Memory B cell (primary cell): ENCODE measurements around the gene GNAQ.
A peak's percentile ranks its signal among the peaks of the same experiment; 100 is the strongest.

Experiments
- ATAC-seq: fragments of 150-1000 bp; cut with Tn5 transposase; 2 replicates; pipeline ENCODE4 v1.10.0; 2021; ENCODE audit warnings: low read depth, mild to moderate bottlenecking, moderate library complexity
- DNase-seq, 2 donors: peaks; one replicate each; pipeline ENCODE4 v3.0.0; 2022; ENCODE audit warnings: low spot score in 2 of 2
- H3K27ac Mint-ChIP-seq: one replicate; pipeline ENCODE4 v1.8.0; 2022; ENCODE audit warnings: mild to moderate bottlenecking, moderate library complexity, mixed read lengths
- H3K27me3 Mint-ChIP-seq: one replicate; pipeline ENCODE4 v1.8.0; 2022; ENCODE audit warnings: mixed read lengths
- H3K36me3 Mint-ChIP-seq: one replicate; pipeline ENCODE4 v1.8.0; 2022; ENCODE audit warnings: mild to moderate bottlenecking, mixed read lengths
- H3K4me1 Mint-ChIP-seq: one replicate; pipeline ENCODE4 v1.8.0; 2022; ENCODE audit warnings: mixed read lengths
- H3K4me3 Mint-ChIP-seq: one replicate; pipeline ENCODE4 v1.8.0; 2022; ENCODE audit warnings: mild to moderate bottlenecking, moderate library complexity, mixed read lengths
- H3K9me3 Mint-ChIP-seq: one replicate; pipeline ENCODE4 v1.8.0; 2022; ENCODE audit warnings: mixed read lengths

GNAQ gene

GRCh38 chr9:78003730-78004129 is 27.9 kb downstream of the GNAQ start:
- Mint-ChIP-seq H3K27ac (no peak overlapping the region), H3K9me3 (no peaks in the 10 kb centered on the region), H3K27me3 (peaks cover 8% of the 10 kb centered on the region), H3K4me3 (no peak overlapping the region), H3K36me3 (no peaks in the 10 kb centered on the region), H3K4me1 (peaks cover 3% of the 10 kb centered on the region)
- ATAC-seq (no peak), DNase-seq (no peak)

GRCh38 chr9:78001946-78002731 is 29.5 kb downstream of the GNAQ start:
- no peak for ATAC-seq
- H3K4me1 Mint-ChIP-seq: peaks cover 13% of the 10 kb centered on the region
- DNase-seq: no peak
- no peaks in the 10 kb centered on the region for H3K9me3 Mint-ChIP-seq
- no peaks in the 10 kb centered on the region for H3K36me3 Mint-ChIP-seq
- H3K27ac Mint-ChIP-seq: no peak overlapping the region
- H3K4me3 Mint-ChIP-seq: no peak overlapping the region
- peaks cover 17% of the 10 kb centered on the region for H3K27me3 Mint-ChIP-seq

GRCh38 chr9:78000221-78000620 is 31.4 kb downstream of the GNAQ start:
- Mint-ChIP-seq H3K9me3 (no peaks in the 10 kb centered on the region), H3K4me1 (peaks cover 14% of the 10 kb centered on the region), H3K36me3 (no peaks in the 10 kb centered on the region), H3K4me3 (no peak overlapping the region), H3K27ac (no peak overlapping the region), H3K27me3 (peaks cover 14% of the 10 kb centered on the region)
- ATAC-seq (no peak), DNase-seq (no peak)

GRCh38 chr9:77999231-77999631 is 32.4 kb downstream of the GNAQ start:
- H3K27ac Mint-ChIP-seq: no peak overlapping the region
- peaks cover 13% of the 10 kb centered on the region for H3K27me3 Mint-ChIP-seq
- ATAC-seq (no peak), DNase-seq (no peak)
- H3K9me3 Mint-ChIP-seq: no peaks in the 10 kb centered on the region
- peaks cover 10% of the 10 kb centered on the region for H3K4me1 Mint-ChIP-seq
- no peak overlapping the region for H3K4me3 Mint-ChIP-seq
- H3K36me3 Mint-ChIP-seq: no peaks in the 10 kb centered on the region

- Mint-ChIP-seq H3K4me1 (peaks cover 10% of the 10 kb centered on the region), H3K27ac (no peak overlapping the region), H3K27me3 (peaks cover 13% of the 10 kb centered on the region), H3K9me3 (no peaks in the 10 kb centered on the region), H3K4me3 (no peak overlapping the region), H3K36me3 (no peaks in the 10 kb centered on the region)
- ATAC-seq (peak; percentile 21), DNase-seq (no peak)
These were observed 33.9 kb downstream of the GNAQ start for GRCh38 chr9:77997611-77998284.

- Mint-ChIP-seq H3K4me3 (no peak overlapping the region), H3K36me3 (no peaks in the 10 kb centered on the region), H3K27ac (no peak overlapping the region), H3K9me3 (no peaks in the 10 kb centered on the region), H3K27me3 (peaks cover 16% of the 10 kb centered on the region), H3K4me1 (peaks cover 10% of the 10 kb centered on the region)
- no peak for ATAC-seq
- DNase-seq: no peak
These were observed 34.9 kb downstream of the GNAQ start for GRCh38 chr9:77996696-77997095.

- Mint-ChIP-seq H3K27ac (no peak overlapping the region), H3K4me3 (no peak overlapping the region), H3K4me1 (no peaks in the 10 kb centered on the region), H3K9me3 (no peaks in the 10 kb centered on the region), H3K27me3 (peaks cover 8% of the 10 kb centered on the region), H3K36me3 (no peaks in the 10 kb centered on the region)
- ATAC-seq (no peak), DNase-seq (no peak)
These were observed 40.4 kb downstream of the GNAQ start for GRCh38 chr9:77991191-77991590.

GRCh38 chr9:77989909-77990308 is 41.7 kb downstream of the GNAQ start:
- no peaks in the 10 kb centered on the region for H3K9me3 Mint-ChIP-seq
- no peaks in the 10 kb centered on the region for H3K4me1 Mint-ChIP-seq
- ATAC-seq (no peak), DNase-seq (no peak)
- no peak overlapping the region for H3K27ac Mint-ChIP-seq
- no peaks in the 10 kb centered on the region for H3K36me3 Mint-ChIP-seq
- H3K27me3 Mint-ChIP-seq: peaks cover 7% of the 10 kb centered on the region
- no peak overlapping the region for H3K4me3 Mint-ChIP-seq

- Mint-ChIP-seq H3K4me3 (no peak overlapping the region), H3K27ac (no peak overlapping the region), H3K9me3 (no peaks in the 10 kb centered on the region), H3K4me1 (no peaks in the 10 kb centered on the region), H3K36me3 (no peaks in the 10 kb centered on the region), H3K27me3 (peaks cover 7% of the 10 kb centered on the region)
- no peak for DNase-seq
- no peak for ATAC-seq
These were observed 42.2 kb downstream of the GNAQ start for GRCh38 chr9:77989458-77989857.

- Mint-ChIP-seq H3K27ac (no peak overlapping the region), H3K4me1 (no peaks in the 10 kb centered on the region)
- no peak for DNase-seq
These were observed 43.0 kb downstream of the GNAQ start for GRCh38 chr9:77988630-77989029.

GRCh38 chr9:77987880-77988525 is 43.6 kb downstream of the GNAQ start:
- no peak overlapping the region for H3K27ac Mint-ChIP-seq

More at GRCh38 chr9:77988630-77989029, 43.0 kb downstream of the GNAQ start:
- no peak overlapping the region for H3K4me3 Mint-ChIP-seq
- H3K27me3 Mint-ChIP-seq: peaks cover 7% of the 10 kb centered on the region
- no peaks in the 10 kb centered on the region for H3K36me3 Mint-ChIP-seq
- no peaks in the 10 kb centered on the region for H3K9me3 Mint-ChIP-seq
- ATAC-seq: no peak

GRCh38 chr9:77987081-77987656 is 44.4 kb downstream of the GNAQ start:
- DNase-seq (no peak), ATAC-seq (no peak)
- no peaks in the 10 kb centered on the region for H3K4me1 Mint-ChIP-seq
- H3K27ac Mint-ChIP-seq: no peak overlapping the region
- H3K36me3 Mint-ChIP-seq: no peaks in the 10 kb centered on the region
- H3K4me3 Mint-ChIP-seq: no peak overlapping the region
- H3K27me3 Mint-ChIP-seq: peaks cover 8% of the 10 kb centered on the region
- H3K9me3 Mint-ChIP-seq: no peaks in the 10 kb centered on the region

More at GRCh38 chr9:77987880-77988525, 43.6 kb downstream of the GNAQ start:
- ATAC-seq: no peak
- Mint-ChIP-seq H3K4me1 (no peaks in the 10 kb centered on the region), H3K27me3 (peaks cover 8% of the 10 kb centered on the region), H3K4me3 (no peak overlapping the region), H3K9me3 (no peaks in the 10 kb centered on the region), H3K36me3 (no peaks in the 10 kb centered on the region)
- no peak for DNase-seq

- Mint-ChIP-seq H3K27me3 (peaks cover 4% of the 10 kb centered on the region), H3K27ac (no peak overlapping the region), H3K9me3 (no peaks in the 10 kb centered on the region), H3K4me1 (peaks cover 7% of the 10 kb centered on the region), H3K4me3 (no peak overlapping the region), H3K36me3 (no peaks in the 10 kb centered on the region)
- ATAC-seq (no peak), DNase-seq (no peak)
These were observed 45.6 kb downstream of the GNAQ start for GRCh38 chr9:77985996-77986395.

- no peak overlapping the region for H3K4me3 Mint-ChIP-seq
- ATAC-seq: no peak
- no peaks in the 10 kb centered on the region for H3K9me3 Mint-ChIP-seq
- H3K4me1 Mint-ChIP-seq: peaks cover 8% of the 10 kb centered on the region
- H3K27ac Mint-ChIP-seq: no peak overlapping the region
- peaks cover 3% of the 10 kb centered on the region for H3K27me3 Mint-ChIP-seq
- H3K36me3 Mint-ChIP-seq: no peaks in the 10 kb centered on the region
- DNase-seq: no peak
These were observed 48.3 kb downstream of the GNAQ start for GRCh38 chr9:77983320-77983662.
